SK-N-SH (cell line): ENCODE measurements around the gene CRTC3. TPM values are rescaled to one million over a fixed set of nuclear protein-coding genes. Genes with fewer than 3 reads are reported as not detected.

Experiments used
- CTCF ChIA-PET: fragments of 300-600, 350-600 bp; formaldehyde crosslinking; extraction: SDS; loops from one replicate; lab custom pipeline; 2021; lab: Yijun Ruan, JAX
- POLR2A ChIA-PET: fragments of 350-600 bp; sonication (Branson Sonifier 250); formaldehyde crosslinking; extraction: SDS; loops from one replicate; lab custom pipeline; 2020; ENCODE audit warnings: antibody characterized with exemption, inconsistent platforms; lab: Yijun Ruan, JAX
- DNase-seq: peaks from one replicate; pipeline ENCODE4 v3.0.0; 2012
- H2AFZ ChIP-seq: fragments of 200-600 bp; sonication (generic); 2 replicates; pipeline ENCODE4 v1.8.1; 2016; ENCODE audit warnings: antibody characterized with exemption, mild to moderate bottlenecking, low read depth
- H3F3A ChIP-seq: fragments of 200-600 bp; sonication (generic); replicated peaks from 2 replicates; pipeline ENCODE3; 2016; ENCODE audit warnings: antibody characterized with exemption, mild to moderate bottlenecking; ENCODE audit not compliant: insufficient read depth
- H3K27ac ChIP-seq, 2 experiments: fragments of 200-500 bp in 1 of 2; fragments of 200-600 bp in 1 of 2; sonication (Bioruptor generic) in 1 of 2; sonication (generic), shearing (Covaris generic) in 1 of 2; 2 replicates each; pipeline versions ENCODE4 v1.5.1 to v1.6.1; 2014 to 2016; ENCODE audit warnings: low read depth in 2 of 2, inconsistent platforms in 1 of 2, low read length in 1 of 2, mild to moderate bottlenecking in 1 of 2, mixed read lengths in 1 of 2
- H3K27me3 ChIP-seq: fragments of 200-600 bp; sonication (generic), shearing (Covaris generic); 2 replicates; pipeline ENCODE4 v1.6.1; 2016; ENCODE audit warnings: mixed run types; ENCODE audit not compliant: insufficient read depth
- H3K36me3 ChIP-seq, 2 experiments: fragments of 200-500 bp in 1 of 2; fragments of 200-600 bp in 1 of 2; sonication (Bioruptor generic) in 1 of 2; sonication (generic) in 1 of 2; replicated peaks in 1 of 2; 2 replicates each; pipeline versions ENCODE3 to v1.5.1; 2014 to 2016; ENCODE audit warnings: low read length in 1 of 2, mild to moderate bottlenecking in 1 of 2; ENCODE audit not compliant: insufficient read depth in 2 of 2, control insufficient read depth in 1 of 2
- H3K4me1 ChIP-seq, 2 experiments: fragments of 200-500 bp in 1 of 2; fragments of 200-600 bp in 1 of 2; sonication (Bioruptor generic) in 1 of 2; sonication (generic), shearing (Covaris generic) in 1 of 2; 2 replicates each; pipeline versions ENCODE4 v1.5.1 to v1.6.1; 2014 to 2016; ENCODE audit warnings: low read depth in 1 of 2, low read length in 1 of 2, mixed run types in 1 of 2; ENCODE audit not compliant: insufficient read depth in 2 of 2, control insufficient read depth in 1 of 2
- H3K4me2 ChIP-seq: fragments of 200-600 bp; sonication (generic), shearing (Covaris generic); 2 replicates; pipeline ENCODE4 v1.6.1; 2017; ENCODE audit warnings: mixed run types
- H3K4me3 ChIP-seq, 2 experiments: fragments of 200-500 bp in 1 of 2; fragments of 200-600 bp in 1 of 2; sonication (Bioruptor generic) in 1 of 2; sonication (generic), shearing (Covaris generic) in 1 of 2; 2 replicates each; pipeline versions ENCODE4 v1.5.1 to v1.8.1; 2014 to 2016; ENCODE audit warnings: low read depth in 2 of 2, inconsistent platforms in 1 of 2, low read length in 1 of 2, mild to moderate bottlenecking in 1 of 2, mixed read lengths in 1 of 2, moderate library complexity in 1 of 2
- H3K79me2 ChIP-seq: fragments of 200-600 bp; sonication (generic); 2 replicates; pipeline ENCODE4 v1.8.1; 2017; ENCODE audit warnings: mild to moderate bottlenecking; ENCODE audit not compliant: insufficient read depth
- H3K9ac ChIP-seq: fragments of 200-600 bp; sonication (generic); 2 replicates; pipeline ENCODE4 v1.6.1; 2017; ENCODE audit warnings: mixed run types
- H3K9me2 ChIP-seq: fragments of 200-600 bp; sonication (generic); 2 replicates; pipeline ENCODE4 v1.6.1; 2017; ENCODE audit warnings: mixed run types
- H3K9me3 ChIP-seq: fragments of 200-600 bp; sonication (generic); 2 replicates; pipeline ENCODE4 v1.6.1; 2017; ENCODE audit warnings: mixed run types, mild to moderate bottlenecking, moderate library complexity
- H4K20me1 ChIP-seq: fragments of 200-600 bp; sonication (generic); 2 replicates; pipeline ENCODE4 v1.6.1; 2017; ENCODE audit warnings: mild to moderate bottlenecking, mixed run types; ENCODE audit not compliant: insufficient read depth
- ELF1 ChIP-seq: IDR thresholded peaks from 2 replicates; pipeline ENCODE4 v1.4.0; 2012
- EZH2phosphoT487 ChIP-seq: fragments of 200-600 bp; sonication (generic); IDR thresholded peaks from 2 replicates; pipeline ENCODE4 v1.6.1; 2017; ENCODE audit warnings: low read depth, mixed run types, mild to moderate bottlenecking, antibody characterized with exemption, moderate library complexity, borderline replicate concordance
- FOSL2 ChIP-seq: IDR thresholded peaks from 2 replicates; pipeline ENCODE4 v1.4.0; 2012; ENCODE audit warnings: low read depth, mild to moderate bottlenecking, moderate library complexity, borderline replicate concordance
- GABPA ChIP-seq: IDR thresholded peaks from 2 replicates; pipeline ENCODE4 v1.4.0; 2012; ENCODE audit warnings: low read depth, mild to moderate bottlenecking
- GATA2 ChIP-seq: sonication (generic); formaldehyde crosslinking; IDR thresholded peaks from 2 replicates; pipeline ENCODE4 v1.5.0; 2020; ENCODE audit warnings: mild to moderate bottlenecking, missing genetic modification reagents
- MEF2A ChIP-seq: IDR thresholded peaks from 2 replicates; pipeline ENCODE4 v1.4.0; 2012; ENCODE audit warnings: low read depth, borderline replicate concordance
- MXI1 ChIP-seq: IDR thresholded peaks from 2 replicates; pipeline ENCODE4 v1.6.1; 2012; ENCODE audit warnings: mild to moderate bottlenecking, low read depth, low read length, improper control_type of control experiment
- NFIC ChIP-seq: IDR thresholded peaks from 2 replicates; pipeline ENCODE4 v1.4.0; 2012; ENCODE audit warnings: borderline replicate concordance
- NRF1 ChIP-seq: IDR thresholded peaks from 2 replicates; pipeline ENCODE4 v1.6.1; 2012; ENCODE audit warnings: low read depth, mild to moderate bottlenecking, low read length
- POLR2AphosphoS5 ChIP-seq: IDR thresholded peaks from 2 replicates; pipeline ENCODE4 v1.6.1; 2012; ENCODE audit warnings: low read depth, low read length
- REST ChIP-seq: IDR thresholded peaks from 2 replicates; pipeline ENCODE4 v1.6.1; 2012; ENCODE audit warnings: mild to moderate bottlenecking, low read depth, low read length, moderate library complexity
- RFX5 ChIP-seq: IDR thresholded peaks from 2 replicates; pipeline ENCODE4 v1.6.1; 2012; ENCODE audit warnings: mild to moderate bottlenecking, improper control_type of control experiment, low read length
- TEAD4 ChIP-seq: IDR thresholded peaks from 2 replicates; pipeline ENCODE4 v1.4.0; 2012; ENCODE audit warnings: mild to moderate bottlenecking, borderline replicate concordance; ENCODE audit not compliant: insufficient read depth
- YY1 ChIP-seq: IDR thresholded peaks from 2 replicates; pipeline ENCODE4 v1.4.0; 2012; ENCODE audit warnings: low read depth, mild to moderate bottlenecking
- WGBS: methylation state at CpG from one replicate; pipeline ENCODE4 v1.1.6; 2017; ENCODE audit warnings: low lambda C conversion rate; 5-methylcytosine and 5-hydroxymethylcytosine counted together
- polyA plus RNA-seq, 3 experiments: library from polyadenylated mRNA; depleted of rRNA; stranded (reverse); fragments of >200 nt; gene quantifications; 2 replicates each; pipeline ENCODE4 v1.2.3, GENCODE V29; 2012
- TF ChIP-seq, protein P1 (sequence below): fragments of 150-350 bp; IDR thresholded peaks from 2 replicates; pipeline ENCODE4 v1.6.1; 2016; ENCODE audit warnings: mild to moderate bottlenecking, low read depth, low read length

The CRTC3 gene
- polyA plus RNA-seq, 1 of the 3 experiments (the other 2 are of a cell fraction) = 16.7 TPM

DNA sequence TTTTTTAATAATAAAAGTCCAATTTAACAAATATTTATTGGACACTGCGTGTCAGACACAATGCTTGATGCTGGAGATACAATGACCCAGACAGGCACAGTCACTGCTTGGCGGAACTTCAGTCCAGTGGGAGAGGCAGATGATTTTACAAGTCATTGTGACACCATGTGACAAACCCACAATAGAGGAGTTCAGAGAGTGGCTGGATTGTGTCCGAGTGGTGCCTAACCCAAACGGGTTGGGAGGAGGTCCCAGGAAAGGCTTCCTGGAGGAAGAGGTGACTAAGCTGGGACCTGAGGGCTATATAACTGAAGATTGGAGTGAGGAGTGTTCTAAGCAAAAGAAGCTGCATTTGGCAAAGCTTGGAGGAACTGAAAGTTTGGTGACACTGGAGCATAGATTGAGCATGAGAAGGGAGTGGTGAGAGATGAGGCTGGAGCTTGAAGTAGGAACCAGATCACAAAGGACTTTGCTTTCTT lies 41.4 kb downstream of the CRTC3 start (continued):
- TF ChIP-seq, protein P1, sequence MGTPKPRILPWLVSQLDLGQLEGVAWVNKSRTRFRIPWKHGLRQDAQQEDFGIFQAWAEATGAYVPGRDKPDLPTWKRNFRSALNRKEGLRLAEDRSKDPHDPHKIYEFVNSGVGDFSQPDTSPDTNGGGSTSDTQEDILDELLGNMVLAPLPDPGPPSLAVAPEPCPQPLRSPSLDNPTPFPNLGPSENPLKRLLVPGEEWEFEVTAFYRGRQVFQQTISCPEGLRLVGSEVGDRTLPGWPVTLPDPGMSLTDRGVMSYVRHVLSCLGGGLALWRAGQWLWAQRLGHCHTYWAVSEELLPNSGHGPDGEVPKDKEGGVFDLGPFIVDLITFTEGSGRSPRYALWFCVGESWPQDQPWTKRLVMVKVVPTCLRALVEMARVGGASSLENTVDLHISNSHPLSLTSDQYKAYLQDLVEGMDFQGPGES = no peak
- no peak for TF ChIP-seq REST
- no peak for TF ChIP-seq MXI1
- TF ChIP-seq ELF1 = no peak
- TF ChIP-seq TEAD4 = no peak
- no peak for TF ChIP-seq EZH2phosphoT487
- no peak for TF ChIP-seq FOSL2

DNA sequence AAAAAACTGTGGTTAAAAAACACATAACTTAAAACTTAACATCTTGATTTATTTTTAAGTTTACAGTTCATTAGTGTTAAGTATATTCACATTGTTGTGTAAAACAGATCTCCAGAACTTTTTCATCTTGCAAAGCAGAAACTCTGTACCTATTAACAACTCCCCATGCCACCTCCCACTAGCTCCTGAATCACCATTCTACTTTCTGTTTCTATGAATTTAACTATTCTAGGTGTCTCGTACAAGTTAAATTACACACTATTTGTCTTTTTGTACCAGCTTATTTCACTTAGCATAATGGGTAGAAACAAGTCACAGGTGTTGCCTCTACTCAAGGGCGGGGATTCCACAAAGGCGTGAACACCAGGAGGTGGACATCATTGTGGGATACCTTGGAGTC lies 43.2 kb downstream of the CRTC3 start:
- no peaks in the 10 kb centered on the region; the same call in 1 of the 2 replicates for H4K20me1 ChIP-seq
- peaks cover 54% of the 10 kb centered on the region for H3K79me2 ChIP-seq
- over 99% methylated on average over 3 of the region's 3 CpGs for WGBS
- H3K9ac ChIP-seq = no peak overlapping the region
- peaks cover 0 to 16% of the 10 kb centered on the region in 2 experiments for H3K36me3 ChIP-seq
- DNase-seq = no peak
- no peak overlapping the region for H3K27ac ChIP-seq
- no peak overlapping the region for H3K4me2 ChIP-seq
- TF ChIP-seq YY1 (no peak), FOSL2 (no peak), RFX5 (no peak), GABPA (no peak), GATA2 (no peak), NFIC (no peak), POLR2AphosphoS5 (no peak), NRF1 (no peak), MEF2A (no peak)
- TF ChIP-seq, protein P1 = no peak
- H3K4me3 ChIP-seq = no peak overlapping the region
- no peak overlapping the region for H2AFZ ChIP-seq
- H3K9me3 ChIP-seq = no peaks in the 10 kb centered on the region
- ChIA-PET CTCF (interaction anchor here (1.6 to 1.8 kb wide), 3 partner anchors 9 to 313 kb away, joined by 4 to 5 read pairs (median 4); no protein-coding TSS in a partner anchor), POLR2A (no interaction called here)
- peaks cover 0 to 6% of the 10 kb centered on the region in 2 experiments; a peak in 1 of 4 replicates for H3K4me1 ChIP-seq
- H3K9me2 ChIP-seq = no peaks in the 10 kb centered on the region
- no peaks in the 10 kb centered on the region for H3K27me3 ChIP-seq
- H3F3A ChIP-seq = peaks cover 6% of the 10 kb centered on the region
